ENCODE data around the gene PYHIN1. TPM values are rescaled to one million over a fixed set of nuclear protein-coding genes. Genes with fewer than 3 reads are reported as not detected.

Gene PYHIN1
- total RNA-seq, 1 experiment from 2014 or later: not detected

- no peak for DNase-seq (ENCODE audit: low read depth)
These were observed 82.7 kb downstream of the PYHIN1 start for GRCh38 chr1:159014003-159014571.

- no peak for DNase-seq (ENCODE audit: low read depth)
These were observed 83.5 kb downstream of the PYHIN1 start for GRCh38 chr1:159014851-159015250.

DNA sequence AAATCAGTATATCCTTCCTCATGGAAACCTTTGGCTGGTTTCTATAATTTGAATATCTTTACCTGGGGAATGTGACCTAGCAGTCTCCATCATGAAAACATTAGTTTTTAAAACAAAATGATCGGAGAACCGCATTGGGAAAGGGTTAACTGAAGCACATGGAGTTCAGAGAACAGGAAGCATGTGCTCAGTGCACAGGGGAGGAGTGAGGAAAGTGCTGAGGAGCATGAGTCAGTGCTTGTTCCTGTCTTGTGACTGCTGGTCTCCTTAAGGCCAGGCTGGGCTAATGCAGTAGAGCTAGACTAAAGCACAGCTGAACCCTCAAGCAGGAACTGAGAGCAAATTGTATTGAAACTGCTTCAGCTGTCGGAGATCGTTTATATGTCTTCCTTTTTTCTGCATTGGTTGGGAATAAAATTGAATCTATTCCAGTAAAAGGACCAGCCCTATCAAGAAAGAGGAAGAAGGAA is 84.1 kb downstream of the PYHIN1 start:
- DNase-seq (ENCODE audit: low read depth): peak; percentile 87

- DNase-seq (ENCODE audit: low read depth): no peak
These were observed 92.4 kb downstream of the PYHIN1 start for GRCh38 chr1:159023723-159024122.

DNA sequence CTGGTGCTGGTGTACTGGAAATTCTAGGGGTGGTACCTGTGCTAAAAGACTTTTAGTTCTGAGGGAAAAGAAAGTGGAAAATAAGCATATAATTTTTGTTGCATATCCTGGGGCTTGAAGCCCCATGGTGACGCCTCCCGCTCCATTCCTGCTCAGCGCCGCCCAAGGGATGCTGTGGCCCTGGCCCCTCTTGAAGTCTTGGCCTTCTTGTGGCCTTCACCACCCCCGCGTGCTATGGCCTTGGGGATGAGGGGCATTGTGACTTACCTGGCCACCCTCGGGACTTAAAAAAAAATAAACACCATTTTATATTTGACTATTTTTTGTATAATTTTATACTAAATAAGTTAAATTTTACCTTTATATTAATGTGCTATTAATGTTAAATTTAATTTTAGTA is 93.7 kb downstream of the PYHIN1 start:
- no peak for DNase-seq (ENCODE audit: low read depth)

Other genes with a start within 250 kb of the PYHIN1 start
- gene SPTA1, start 244.8 kb upstream of the PYHIN1 start, total RNA-seq (2014; rRNA removed; shearing (Covaris generic)): not detected in 2 replicates
- not detected in 2 replicates for gene OR6K2, start 230.9 kb upstream of the PYHIN1 start, total RNA-seq (2014; rRNA removed; shearing (Covaris generic))
- gene OR6K3, start 210.8 kb upstream of the PYHIN1 start, total RNA-seq (2014; rRNA removed; shearing (Covaris generic)): not detected in 2 replicates
- not detected in 2 replicates for gene OR6K6, start 176.8 kb upstream of the PYHIN1 start, total RNA-seq (2014; rRNA removed; shearing (Covaris generic))
- not detected in 2 replicates for gene OR6N1, start 159.4 kb upstream of the PYHIN1 start, total RNA-seq (2014; rRNA removed; shearing (Covaris generic))
- gene OR6N2, start 150.3 kb upstream of the PYHIN1 start, total RNA-seq (2014; rRNA removed; shearing (Covaris generic)): not detected in 2 replicates
- gene MNDA, start 100.2 kb upstream of the PYHIN1 start, total RNA-seq (2014; rRNA removed; shearing (Covaris generic)): not detected in 2 replicates
- 40.9 and 55.9 TPM in 2 replicates for gene IFI16, start 78.4 kb downstream of the PYHIN1 start, total RNA-seq (2014; rRNA removed; shearing (Covaris generic))
- 13.9 and 15.5 TPM in 2 replicates for gene AIM2, start 145.2 kb downstream of the PYHIN1 start, total RNA-seq (2014; rRNA removed; shearing (Covaris generic))
- gene CADM3, start 240.1 kb downstream of the PYHIN1 start, total RNA-seq (2014; rRNA removed; shearing (Covaris generic)): 0.96 and 1.2 TPM in 2 replicates